NCI-H2171 (cell line): Measurements from ENCODE around the gene SYCE3.

Experiments used
- DNase-seq: peaks from one replicate; lab custom pipeline; 2025; lab: John Stamatoyannopoulos, UW

Gene SYCE3

GRCh38 chr22:50576070-50576469 lies 13.4 kb upstream of the SYCE3 start:
- DNase-seq: no peak

GRCh38 chr22:50575426-50575941 lies 12.8 kb upstream of the SYCE3 start:
- DNase-seq: no peak

GRCh38 chr22:50574383-50574755 lies 11.7 kb upstream of the SYCE3 start:
- DNase-seq: no peak

- DNase-seq: no peak
These were observed 11.0 kb upstream of the SYCE3 start for GRCh38 chr22:50573491-50574382.

GRCh38 chr22:50572965-50573364 lies 10.2 kb upstream of the SYCE3 start:
- DNase-seq: no peak

DNA sequence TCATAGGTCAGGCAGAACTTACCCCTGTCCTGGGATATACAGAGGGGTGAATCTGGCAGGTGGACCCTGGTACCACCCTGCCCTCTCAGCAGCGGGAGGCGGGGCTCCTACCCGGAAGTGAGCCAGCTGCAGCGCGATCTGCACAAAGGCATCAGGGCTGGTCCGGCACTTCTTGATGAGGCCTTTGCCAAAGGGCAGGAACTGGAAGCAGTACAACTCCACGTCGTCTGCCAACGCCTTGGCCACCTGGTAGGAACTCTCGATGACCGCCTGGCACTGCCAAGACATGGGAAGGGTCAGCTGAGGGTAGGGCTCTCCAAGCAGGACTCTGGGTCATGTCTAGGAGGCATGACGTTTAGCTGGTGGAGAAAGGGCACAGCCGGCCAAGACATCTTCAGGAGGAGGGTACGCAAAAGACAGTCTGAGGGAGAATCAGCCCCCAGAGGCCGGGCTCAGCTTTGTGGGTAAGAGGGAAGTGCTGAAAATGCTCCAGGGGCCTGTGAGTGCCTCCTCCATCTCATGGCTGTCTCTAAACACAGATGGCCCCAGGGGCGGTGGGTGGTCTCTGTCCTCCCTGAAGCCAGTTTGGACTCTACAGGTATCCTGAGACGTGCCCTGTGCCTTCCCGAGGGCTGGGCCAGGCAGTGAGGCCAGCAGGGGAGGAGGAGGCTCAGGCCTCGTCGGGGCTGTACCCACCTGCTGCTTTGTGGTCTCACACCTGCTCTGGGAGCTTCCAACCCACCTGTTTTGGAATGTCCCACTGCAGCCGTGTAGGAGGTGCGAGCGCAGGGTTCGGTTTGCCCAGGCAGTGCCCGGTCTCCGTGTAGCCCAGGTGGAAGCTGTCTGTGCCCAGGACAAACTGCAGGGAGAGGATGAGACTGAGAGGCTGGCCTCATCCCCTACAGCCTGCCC lies 8.8 kb upstream of the SYCE3 start:
- DNase-seq: no peak

- DNase-seq: no peak
These were observed 8.1 kb upstream of the SYCE3 start for GRCh38 chr22:50570861-50571260.

- no peak for DNase-seq
These were observed 7.3 kb upstream of the SYCE3 start for GRCh38 chr22:50569896-50570535.

GRCh38 chr22:50569041-50569459 lies 6.3 kb upstream of the SYCE3 start:
- DNase-seq: no peak

- no peak for DNase-seq
These were observed 5.9 kb upstream of the SYCE3 start for GRCh38 chr22:50568626-50569025.

- DNase-seq: no peak
These were observed 5.1 kb upstream of the SYCE3 start for GRCh38 chr22:50567721-50568252.

DNA sequence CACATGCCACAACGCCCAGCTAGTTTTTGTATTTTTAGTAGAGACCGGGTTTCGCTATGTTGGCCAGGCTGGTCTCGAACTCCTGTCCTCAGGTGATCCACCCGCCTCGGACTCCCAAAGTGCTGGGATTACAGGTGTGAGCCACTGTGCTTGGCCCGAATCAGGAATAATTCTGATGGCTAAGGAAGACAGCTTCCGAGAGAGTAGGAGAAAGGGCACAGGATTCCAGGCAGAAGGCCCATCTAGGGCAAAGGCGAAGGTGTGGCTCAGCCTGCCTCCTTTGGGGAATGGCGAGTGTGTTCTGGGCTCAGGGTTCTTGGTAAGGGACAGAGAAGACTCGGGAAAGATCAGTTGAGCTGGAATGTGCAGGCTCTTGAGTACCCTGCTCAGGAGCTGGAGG lies 1.6 kb upstream of the SYCE3 start:
- DNase-seq: no peak

DNA sequence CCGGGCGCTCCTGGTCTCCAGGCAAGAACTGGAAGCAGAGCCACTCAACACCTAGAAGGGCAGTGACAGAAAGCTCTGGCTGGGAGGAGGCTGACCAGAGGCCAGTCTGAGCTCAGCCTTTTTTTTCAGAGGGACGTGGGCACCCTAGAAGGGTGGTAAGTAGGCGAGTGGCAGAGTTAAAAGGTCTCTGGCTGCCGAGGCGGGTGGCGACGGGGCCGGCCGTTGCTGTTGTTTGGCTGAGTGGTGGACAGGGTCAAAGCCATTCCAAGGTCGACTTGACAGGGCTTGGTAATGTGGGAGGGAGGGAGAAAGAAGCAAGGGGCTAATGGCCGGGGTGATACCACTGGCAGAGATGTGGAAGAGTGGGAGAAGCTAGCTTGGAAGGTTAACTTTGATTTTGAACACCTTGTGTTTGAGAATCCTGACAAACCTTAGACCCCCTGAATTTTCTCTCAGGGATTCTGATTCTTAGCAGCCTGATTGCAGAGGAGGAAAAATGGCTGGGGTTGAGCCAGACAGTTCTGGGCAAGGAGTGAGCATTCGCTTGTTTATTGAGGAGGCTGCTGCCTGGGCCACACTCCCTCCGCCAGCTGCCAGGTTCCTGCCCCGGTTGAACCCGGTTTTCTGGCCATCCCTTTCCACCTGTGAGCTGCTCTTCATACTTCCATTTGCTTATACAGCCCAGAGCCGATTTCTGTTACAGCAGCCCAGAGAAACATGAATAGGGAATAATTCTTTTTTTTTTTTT lies 868 bp upstream of the SYCE3 start:
- DNase-seq: no peak

DNA sequence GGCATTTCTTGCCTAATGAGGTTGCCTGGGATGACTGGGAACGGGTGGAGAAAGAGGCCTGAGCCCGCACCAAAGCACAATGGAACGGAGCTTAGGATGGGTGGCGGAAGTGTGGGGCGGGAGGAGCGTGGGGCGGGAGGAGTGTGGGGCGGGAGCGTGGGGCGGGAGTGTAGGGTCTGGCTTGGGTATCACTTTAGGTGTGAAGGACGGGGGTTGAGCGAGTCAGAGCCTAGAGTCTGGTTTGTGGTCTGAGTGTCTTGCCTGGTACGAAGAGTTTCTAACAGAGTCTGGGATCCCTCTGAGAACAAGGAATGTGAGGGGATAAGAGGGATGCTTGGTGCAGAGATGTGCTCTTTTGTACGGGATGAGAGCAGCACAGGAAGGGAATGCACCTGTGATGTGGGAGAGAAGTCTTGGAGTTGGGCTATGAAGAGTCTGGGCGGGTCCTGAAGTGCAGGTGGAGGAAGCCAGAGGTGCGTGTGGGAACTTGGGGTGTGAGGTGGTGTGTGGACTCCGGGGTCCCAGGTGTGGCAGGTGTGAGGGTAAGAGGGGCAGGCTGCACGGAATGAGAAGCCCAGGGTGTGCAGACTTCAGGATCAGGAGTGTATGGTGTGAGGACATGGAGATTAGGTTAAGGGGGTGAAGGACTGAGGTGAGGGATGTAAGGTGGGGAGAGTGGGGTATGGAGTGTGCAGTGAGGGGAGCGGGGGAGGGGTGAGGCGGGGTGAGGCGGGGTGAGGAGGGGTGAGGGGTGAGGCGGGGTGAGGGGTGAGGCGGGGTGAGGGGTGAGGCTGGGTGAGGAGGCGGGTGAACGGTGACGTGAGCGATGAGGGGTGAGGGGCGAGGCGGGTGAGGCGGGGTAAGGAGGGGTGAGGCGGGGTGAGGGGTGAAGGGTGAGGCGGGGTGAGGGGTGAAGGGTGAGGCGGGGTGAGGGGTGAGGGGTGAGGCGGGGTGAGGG lies 1.0 kb downstream of the SYCE3 start:
- DNase-seq: no peak

DNA sequence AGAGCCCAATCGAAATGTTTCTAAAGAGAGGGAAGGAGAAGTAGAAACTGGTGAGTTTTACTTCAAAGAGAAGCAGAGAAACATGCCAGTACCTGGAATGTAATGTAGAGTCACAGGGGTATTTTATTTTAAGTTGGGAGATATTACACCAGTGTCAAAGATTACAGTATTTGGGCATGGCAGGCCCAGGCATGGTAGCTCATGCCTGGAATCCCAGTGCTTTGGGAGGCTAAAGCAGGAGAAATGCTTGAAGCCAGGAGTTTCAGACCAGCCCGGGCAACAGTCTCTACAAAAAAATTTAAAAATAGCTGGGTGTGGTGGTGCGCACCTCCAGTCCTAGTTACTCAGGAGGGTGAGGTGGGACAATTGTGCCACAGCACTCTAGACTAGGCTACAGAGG lies 2.7 kb downstream of the SYCE3 start:
- DNase-seq: no peak

DNA sequence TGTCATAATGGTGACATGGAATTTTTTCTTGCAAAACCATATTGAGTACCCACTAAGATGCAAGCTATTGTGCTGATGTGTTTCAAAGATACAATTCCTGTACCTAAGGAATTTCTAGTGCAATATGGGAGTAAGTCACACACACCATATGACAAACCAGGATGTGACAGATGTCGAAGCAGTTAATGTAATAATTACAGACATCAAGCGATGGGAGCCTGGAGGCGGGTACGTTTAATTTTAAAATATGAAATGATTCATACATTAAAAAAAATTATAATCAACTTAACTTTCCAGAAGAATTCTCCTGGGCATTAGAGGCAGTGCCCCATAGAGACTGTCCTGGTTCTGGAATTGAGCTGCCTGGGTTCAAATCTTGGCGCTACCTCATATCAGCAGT lies 6.0 kb downstream of the SYCE3 start:
- peak; percentile 8 for DNase-seq

DNA sequence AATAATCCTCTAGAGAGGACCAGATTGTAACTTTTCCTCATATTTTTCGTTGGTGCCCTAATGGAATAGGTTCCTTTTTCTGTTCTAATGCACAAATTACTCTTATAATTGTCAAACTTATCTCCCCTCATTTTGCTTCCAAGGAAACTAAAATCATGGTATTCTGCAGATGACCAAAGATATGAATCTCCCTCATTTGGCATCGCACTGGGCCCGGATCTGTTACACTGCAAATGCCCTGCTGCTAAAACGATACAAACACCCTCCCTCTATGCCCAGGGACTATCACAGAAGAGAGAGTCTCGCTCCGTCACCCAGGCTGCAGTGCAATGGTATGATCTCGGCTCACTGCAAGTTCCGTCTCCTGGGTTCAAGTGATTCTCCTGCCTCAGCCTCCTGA lies 9.4 kb downstream of the SYCE3 start:
- DNase-seq: no peak

DNA sequence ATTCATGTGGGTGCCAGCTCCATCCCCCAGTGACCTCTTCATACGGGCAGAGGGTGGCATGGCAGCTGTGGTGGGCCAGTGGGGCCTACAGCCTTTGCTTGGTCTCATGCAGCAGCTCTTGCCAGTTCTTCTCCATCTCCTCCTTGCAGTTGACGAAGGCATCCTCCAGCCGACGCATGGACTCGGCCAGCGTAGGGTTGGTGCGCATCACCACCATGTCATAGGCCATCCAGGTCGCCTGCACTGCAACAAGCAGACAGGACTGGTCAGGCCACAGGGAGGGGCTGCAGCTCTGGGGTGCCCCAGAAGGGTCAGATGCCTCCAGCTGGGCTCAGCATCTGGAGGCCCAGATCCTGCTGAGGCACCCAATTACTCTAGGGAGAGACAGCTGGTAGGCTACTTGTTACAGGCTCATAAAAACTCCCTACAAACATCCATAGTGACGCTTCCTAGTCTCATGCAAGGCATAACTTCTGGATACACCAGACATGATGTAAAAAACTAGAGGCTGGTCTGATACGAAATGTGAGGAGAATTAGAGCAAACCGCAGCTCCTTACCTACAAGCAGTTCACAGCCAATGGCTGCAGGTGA lies 11.5 kb downstream of the SYCE3 start:
- no peak for DNase-seq

DNA sequence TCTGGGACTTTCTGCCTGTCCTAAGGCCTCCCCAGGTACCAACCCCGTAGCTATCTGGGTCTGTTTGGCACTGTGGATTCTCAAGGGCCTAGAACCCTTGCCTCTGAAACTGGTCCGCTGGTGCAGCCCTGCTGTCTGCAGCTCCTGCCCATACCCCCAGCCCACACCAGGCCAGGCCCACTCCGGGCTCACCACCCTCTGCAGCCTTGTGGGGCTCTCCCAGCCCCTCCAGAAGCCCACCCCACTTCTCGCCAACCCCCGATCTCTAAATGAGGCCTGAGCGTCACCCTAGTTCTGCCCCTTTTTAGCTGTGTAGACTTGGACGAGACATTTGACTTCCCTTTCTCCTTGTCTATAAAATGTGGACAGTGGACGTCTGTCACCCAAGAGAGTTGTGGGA lies 12.3 kb downstream of the SYCE3 start:
- DNase-seq: no peak
